ENCODE data around the gene BRD3.

Gene BRD3

GRCh38 chr9:134024828-134025605 is 42.8 kb downstream of the BRD3 start, which contains the start of gene BRD3OS:
Gene BRD3OS, plus strand, starts transcription at chr9:134025481. Its CDS starts 1,267 bp downstream, at chr9:134026748.
- peak; percentile 87 for DNase-seq (ENCODE audit: low read depth)

DNA sequence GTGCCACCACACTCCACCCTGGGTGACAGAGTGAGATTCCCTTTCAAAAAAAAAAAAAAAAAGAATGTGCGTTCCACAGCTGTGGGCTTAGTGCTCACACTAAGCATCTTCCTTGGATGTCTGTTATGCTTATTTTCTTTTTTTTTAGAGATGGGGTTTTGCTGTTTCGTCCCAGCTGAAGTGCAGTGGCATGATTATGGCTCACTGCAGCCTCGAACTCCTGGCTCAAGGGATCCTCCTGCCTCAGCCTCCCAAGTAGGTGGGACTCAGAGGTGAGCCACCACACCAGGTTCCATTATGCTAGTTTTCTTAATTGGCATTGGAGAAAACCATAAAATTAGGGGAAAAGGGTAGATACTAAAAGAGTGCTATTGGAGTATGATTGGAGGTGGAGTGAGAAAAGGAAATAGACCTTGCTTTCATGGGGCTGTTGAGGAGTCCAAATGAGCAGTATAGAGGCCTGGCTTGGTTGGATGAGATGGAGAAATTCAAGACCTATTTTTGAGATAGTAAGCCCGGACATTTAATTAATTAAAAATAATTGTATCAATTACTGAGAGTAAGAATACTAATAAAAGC is 43.5 kb downstream of the BRD3 start:
- no peak for DNase-seq (ENCODE audit: low read depth)

DNA sequence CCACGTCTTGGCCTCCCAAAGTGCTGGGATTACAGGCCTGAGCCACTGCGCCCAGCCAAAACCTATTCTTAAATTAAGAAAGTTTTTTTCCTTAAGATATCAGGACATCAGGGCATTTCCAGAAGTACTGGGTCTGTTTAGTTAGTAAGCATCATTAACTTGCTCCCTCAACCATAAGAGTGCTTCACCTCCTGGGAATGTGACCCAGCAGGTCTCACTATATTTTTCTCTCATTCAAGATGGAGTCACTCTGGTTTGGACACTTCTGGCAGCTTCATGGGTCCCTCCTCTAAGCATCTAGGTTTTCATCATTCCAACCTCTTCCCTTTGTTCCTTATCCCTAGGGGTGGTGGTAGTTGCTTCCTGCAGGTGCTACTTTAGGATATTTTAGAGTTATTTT is 52.9 kb downstream of the BRD3 start:
- DNase-seq (ENCODE audit: low read depth), result no peak

GRCh38 chr9:134011401-134011800 is 56.4 kb downstream of the BRD3 start:
- DNase-seq (ENCODE audit: low read depth), result no peak

DNA sequence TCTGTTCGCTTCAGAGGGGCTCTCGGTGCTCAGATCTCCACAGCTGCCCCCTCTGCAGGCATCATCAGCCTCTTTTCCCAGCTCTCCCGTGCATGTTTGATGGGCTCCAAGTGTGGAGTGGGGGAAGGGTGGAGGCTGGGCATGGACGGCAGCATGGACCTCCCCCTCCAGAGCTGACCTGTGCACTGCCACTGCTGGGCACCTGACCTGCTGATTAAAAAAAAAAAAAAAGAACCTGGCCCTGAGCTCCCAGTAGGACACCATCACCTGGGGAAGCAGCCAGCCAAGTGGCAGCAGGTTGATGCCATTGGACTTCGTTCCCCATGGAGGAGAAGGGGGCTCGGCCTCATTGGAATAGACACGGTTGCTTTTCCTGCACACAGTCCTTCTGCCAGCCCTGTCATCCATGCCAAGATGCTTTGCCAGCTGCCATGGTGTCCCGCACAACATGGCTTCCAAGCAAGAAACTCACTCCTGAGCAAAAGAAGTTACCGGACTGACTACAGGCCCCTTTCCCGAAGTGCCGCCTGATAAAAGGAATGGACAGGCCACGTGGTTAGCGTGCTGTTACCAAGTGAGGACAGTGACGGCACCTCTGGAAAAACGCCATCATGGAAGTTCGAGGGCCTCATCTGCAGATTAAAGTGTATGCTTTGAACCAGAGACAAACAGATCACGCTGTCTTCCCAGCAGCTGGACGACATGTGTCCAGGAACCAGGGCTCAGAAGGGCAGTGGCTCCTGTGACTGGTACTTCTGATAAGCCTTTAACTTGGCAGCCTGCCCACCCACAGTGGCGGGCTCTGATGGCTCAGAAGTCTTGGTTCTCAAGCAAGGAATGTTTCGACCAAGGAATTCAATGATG is 57.3 kb downstream of the BRD3 start:
- DNase-seq (ENCODE audit: low read depth), result no peak

- DNase-seq (ENCODE audit: low read depth), result no peak
These were observed 60.3 kb downstream of the BRD3 start for GRCh38 chr9:134007571-134007970.

- DNase-seq (ENCODE audit: low read depth), result no peak
These were observed 60.7 kb downstream of the BRD3 start for GRCh38 chr9:134007150-134007549.

- DNase-seq (ENCODE audit: low read depth), result no peak
These were observed 62.4 kb downstream of the BRD3 start for GRCh38 chr9:134005381-134005780.

- DNase-seq (ENCODE audit: low read depth), result no peak
These were observed 62.9 kb downstream of the BRD3 start for GRCh38 chr9:134004881-134005280.

GRCh38 chr9:134004131-134004873 is 63.5 kb downstream of the BRD3 start:
- DNase-seq (ENCODE audit: low read depth), result no peak

GRCh38 chr9:134003237-134003636 is 64.6 kb downstream of the BRD3 start:
- DNase-seq (ENCODE audit: low read depth), result no peak

DNA sequence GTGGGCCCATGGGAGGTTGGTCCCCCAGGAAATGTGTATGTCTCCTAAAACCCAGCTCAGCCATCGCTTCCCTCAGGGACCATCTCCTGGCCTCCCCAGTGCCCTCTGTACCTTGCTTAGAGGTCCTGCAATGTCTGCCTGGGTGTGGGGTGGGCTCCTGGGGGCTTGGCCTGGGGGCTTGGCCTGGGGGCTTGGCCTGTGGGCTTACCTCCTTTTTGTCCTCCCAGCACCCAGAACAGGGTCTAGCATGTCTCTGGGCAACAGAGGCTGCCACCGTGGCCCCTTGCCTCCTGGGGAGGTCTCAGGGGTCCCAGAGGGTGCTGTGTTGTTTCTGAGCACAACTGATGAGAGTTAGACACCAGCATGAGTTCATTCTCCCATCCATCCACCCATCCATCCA is 65.0 kb downstream of the BRD3 start:
- DNase-seq (ENCODE audit: low read depth), result no peak

DNA sequence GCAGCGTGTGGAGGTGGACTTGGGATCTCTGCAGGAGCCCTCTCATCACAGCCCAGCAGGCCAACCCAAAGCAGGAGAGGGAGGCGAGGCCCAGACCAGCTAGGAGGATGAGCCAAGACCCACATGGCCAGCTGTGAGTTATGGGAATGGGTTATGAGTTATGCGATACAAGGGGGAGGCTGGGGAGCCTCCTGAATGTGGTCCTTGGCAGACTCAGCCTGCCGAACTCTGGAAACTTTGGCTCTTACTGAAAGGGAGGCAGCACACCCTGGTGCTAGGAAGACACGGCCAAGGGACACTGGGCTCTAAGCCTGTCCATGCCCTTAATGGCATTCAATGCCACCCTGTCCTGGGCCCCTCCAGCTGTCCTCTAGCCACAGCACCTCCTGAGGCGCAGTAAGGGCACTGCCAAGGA is 68.0 kb downstream of the BRD3 start:
- no peak for DNase-seq (ENCODE audit: low read depth)

- no peak for DNase-seq (ENCODE audit: low read depth)
These were observed 68.8 kb downstream of the BRD3 start for GRCh38 chr9:133998915-133999595.

GRCh38 chr9:133997584-133997983 is 70.2 kb downstream of the BRD3 start:
- DNase-seq (ENCODE audit: low read depth), result no peak

DNA sequence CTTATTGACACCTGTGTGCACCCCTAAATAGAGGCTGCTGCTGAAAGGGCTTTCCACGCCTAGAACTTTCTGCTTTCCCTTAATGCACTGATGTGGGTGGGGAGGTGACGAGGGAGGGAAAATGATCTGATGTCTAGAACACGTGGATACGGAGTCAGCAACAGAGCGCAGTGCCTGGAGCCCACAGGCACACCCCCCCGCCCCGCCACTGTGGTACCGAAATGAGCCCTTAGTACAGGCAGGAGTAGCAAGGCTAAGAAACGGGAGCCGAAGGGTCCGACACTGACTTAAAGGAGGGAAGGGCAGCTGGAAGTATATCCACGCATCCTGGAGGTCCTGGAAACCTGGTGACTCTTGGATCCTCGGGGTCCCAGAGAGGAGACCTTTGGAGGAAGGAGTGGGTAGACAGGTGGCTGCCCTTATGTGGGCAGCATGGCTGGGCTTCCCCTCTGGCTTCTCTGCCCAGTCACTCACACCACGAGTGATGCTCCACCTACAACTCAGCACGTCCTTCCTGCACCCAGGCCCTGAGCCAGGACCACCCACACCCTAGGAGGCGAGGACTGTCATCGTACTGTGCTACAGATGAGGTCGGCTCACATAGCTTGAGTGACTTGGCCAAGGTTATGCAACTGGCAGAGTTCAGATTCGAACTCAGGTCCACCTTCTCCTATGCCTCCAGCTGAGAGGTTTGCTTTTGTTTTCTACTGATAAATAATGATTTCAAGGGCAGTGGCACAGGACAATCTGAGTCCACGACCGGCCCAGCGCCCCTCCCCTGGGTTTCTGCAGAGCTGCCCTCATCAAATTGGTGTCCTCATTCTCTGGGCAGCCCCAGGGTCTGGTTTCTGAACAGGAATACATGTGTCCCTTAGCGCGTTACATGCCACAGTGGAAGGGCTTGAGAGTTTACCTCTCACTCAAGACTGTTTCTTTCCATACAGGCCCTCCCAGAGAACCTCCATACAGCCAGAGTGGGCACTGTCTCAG is 71.0 kb downstream of the BRD3 start:
- DNase-seq (ENCODE audit: low read depth), result no peak

GRCh38 chr9:133995012-133995896 is 72.6 kb downstream of the BRD3 start:
- DNase-seq (ENCODE audit: low read depth), result no peak

DNA sequence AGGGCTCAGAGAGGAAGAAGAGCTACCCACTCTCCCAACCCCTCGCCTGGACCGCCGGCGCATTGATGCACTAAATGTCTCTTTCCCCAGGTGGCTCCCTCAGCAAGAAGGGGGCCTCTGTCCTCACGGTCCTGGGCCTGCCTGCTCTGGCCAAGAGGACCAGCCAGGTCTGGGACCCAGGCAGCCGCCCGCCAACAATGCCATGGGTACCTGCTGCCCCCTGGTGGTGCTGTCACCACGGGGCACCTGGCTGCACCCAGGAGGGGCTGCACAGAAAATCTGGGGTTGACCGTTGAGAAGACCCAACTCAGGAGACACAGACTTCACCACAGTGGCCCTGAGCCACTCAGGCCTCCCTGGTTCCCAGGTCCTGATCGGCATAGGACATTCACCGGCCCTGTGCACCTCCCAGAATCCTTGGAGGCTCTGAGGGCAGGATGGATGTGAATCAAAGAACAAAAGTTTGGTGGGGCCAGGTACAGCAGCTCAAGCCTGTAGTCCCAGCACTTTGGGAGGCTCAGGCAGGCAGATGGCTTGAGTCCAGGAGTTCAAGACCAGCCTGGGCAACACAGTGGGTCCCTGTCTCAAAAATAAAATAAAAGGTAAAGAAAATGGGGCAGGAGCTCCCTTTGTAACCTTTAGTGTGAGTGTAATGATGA is 73.3 kb downstream of the BRD3 start:
- peak; percentile 60 for DNase-seq (ENCODE audit: low read depth)

Measured in activated T-helper 1 cell treated with Interleukin-2 at 50 U/mL for 16 hours (primary cell).